Activated naive CD4-positive, alpha-beta T cell treated with Interleukin-2 at 50 U/mL for 16 hours (primary cell): ENCODE data around the gene ADAMTSL4.

ENCODE experiments used
- DNase-seq: peaks from one replicate; pipeline ENCODE4 v3.0.0-alpha.2; 2020

Gene ADAMTSL4

GRCh38 chr1:150535511-150536287 lies 13.5 kb upstream of the ADAMTSL4 start:
- no peak for DNase-seq

GRCh38 chr1:150536836-150537731 lies 12.1 kb upstream of the ADAMTSL4 start:
- no peak for DNase-seq

DNA sequence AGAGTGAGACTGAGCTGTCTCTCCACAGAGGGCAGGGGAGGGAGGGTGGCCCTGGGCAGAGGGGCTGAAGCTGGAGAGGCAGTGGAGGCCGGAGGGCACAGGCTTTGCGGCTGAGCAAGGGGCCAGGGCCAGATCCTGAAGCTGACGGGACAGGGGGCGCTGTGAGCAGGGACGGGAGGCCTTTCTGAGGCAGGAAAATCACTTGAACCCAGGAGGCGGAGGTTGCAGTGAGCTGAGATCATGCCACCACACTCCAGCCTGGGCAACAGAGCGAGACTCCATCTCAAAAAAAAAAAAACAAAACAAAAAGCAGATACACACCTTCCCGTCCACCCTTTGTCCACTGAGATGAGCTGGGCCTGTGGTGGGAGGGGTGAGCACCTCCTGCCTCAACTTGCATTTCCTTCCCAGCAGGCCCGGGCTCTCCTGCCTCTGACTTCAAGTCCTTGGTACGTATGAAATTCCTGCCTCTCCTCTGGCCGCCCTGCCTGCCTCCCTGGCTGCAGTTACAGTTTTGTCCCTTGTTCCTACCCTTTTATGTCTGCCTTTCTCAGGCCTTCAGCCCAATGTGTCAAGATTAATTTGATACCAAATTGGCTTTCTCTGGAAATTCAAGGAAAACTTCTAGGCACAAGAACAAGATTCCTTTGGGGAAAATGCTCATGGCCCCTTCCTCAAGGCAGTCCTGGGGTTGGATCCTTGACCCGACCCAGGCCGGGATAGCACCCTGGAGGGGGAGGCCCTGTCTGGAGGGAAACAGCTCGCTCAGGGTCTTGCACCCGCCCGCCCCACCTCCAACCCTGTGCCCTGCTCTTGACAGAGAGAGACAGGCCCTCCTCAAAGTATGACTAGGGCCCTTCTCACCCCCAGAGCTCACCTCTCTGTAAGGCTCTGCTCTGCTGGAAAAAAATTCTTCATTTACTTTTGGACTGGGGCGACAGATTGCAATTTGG lies 11.2 kb upstream of the ADAMTSL4 start:
- no peak for DNase-seq

GRCh38 chr1:150543500-150544143 lies 5.6 kb upstream of the ADAMTSL4 start:
- no peak for DNase-seq

GRCh38 chr1:150544204-150544603 lies 5.0 kb upstream of the ADAMTSL4 start:
- DNase-seq: no peak

- no peak for DNase-seq
Observed at GRCh38 chr1:150545486-150546032, 3.6 kb upstream of the ADAMTSL4 start.

DNA sequence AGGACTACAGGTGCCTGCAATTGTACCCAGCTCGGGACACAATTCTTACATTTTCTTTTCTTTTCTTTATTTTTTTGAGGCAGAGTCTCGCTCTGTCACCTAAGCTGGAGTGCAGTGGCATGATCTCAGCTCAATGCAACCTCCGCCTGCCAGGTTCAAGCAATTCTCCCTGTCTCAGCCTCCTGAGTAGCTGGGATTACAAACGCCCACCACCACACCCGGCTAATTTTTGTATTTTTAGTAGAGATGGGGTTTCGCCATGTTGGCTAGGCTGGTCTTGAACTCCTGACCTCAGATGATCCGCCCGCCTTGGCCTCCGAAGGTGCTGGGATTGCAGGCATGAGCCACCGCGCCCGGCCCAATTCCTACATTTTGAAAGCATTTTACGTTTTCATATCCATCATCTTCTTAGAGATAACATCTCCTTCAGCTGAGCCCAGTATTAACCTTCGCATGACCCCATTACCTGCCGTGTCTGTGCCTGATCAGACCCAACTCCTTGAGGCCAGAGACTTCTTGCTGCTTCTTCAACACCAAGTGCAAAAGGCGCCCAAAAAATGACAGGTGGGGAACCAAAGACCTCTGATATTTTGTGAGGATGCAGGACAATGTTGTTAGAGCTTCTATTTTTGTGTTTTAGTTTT lies 2.8 kb upstream of the ADAMTSL4 start:
- no peak for DNase-seq

GRCh38 chr1:150548324-150548631 lies 930 bp upstream of the ADAMTSL4 start:
- DNase-seq: no peak

DNA sequence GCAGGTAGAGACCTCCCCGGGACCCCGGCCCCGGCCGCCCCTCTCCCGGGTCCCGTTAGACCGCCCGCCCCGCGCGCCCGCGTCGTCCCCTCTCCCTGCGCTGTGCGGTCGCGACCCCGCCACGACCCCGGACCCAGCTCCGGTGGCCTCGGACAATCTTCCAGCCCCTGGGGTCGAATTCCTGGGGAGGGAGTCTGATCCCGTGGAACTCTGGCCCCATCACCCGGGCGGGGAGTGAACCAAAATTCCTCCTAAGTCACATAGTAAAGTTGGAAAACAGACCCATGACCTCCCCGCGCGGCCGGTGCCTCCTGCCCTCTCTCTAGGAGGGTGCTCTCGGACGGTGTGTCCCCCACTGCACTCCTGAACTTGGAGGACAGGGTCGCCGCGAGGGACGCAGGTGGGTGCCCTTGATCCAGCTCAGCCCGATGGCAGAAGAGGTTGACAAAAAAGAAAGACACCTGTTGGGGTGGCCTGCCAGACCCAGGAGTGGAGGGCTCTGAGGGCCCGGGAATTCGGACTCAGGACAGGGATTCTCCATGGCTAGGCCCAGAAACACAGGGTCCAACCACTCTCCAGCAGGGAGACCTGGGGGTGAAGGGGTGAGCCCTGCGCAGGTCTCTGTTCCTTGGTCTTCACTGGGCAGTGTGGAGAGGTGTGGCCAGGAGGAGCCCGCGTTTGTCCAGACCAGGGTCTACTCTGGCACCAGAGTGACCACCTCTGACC lies 451 bp downstream of the ADAMTSL4 start:
- DNase-seq: no peak

GRCh38 chr1:150550222-150551050 lies 1.2 kb downstream of the ADAMTSL4 start:
- no peak for DNase-seq

- no peak for DNase-seq
Observed at GRCh38 chr1:150551051-150551783, 2.0 kb downstream of the ADAMTSL4 start.

- no peak for DNase-seq
Observed at GRCh38 chr1:150551784-150552127, 2.5 kb downstream of the ADAMTSL4 start.

DNA sequence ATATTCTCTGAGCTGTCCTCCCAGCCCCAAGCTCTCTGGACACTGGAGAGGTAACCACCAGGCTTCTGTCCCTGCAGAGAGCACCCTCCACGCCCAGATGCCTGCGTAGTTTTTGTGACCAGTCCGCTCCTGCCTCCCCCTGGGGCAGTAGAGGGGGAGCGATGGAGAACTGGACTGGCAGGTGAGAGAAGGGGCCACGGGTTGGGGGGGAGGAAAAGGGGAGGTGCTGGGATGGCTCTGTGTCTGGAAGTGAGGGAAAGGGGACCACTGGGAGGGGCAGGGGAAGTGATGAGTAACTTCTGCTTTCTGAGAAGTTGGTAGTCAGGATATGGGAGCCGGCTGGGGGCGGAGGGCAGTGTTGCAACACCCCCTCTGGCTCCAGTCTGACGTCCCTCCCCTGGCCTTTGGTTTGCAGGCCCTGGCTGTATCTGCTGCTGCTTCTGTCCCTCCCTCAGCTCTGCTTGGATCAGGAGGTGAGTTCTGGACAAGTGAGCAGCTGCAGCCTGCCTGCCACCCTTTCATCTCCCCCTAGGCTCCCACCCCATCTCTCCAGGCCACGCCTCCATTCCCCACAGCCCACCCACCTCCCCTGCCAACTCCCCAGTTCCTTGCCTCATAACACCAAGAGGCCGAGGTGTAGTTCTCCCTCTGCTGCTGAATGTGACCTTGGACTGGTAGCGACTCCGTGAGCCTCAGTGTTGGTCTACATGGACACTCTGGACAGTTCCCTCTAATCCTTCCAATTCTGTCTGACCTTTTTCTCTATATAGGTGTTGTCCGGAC lies 3.1 kb downstream of the ADAMTSL4 start:
- DNase-seq: no peak

GRCh38 chr1:150552911-150553289 lies 3.7 kb downstream of the ADAMTSL4 start:
- DNase-seq: no peak

DNA sequence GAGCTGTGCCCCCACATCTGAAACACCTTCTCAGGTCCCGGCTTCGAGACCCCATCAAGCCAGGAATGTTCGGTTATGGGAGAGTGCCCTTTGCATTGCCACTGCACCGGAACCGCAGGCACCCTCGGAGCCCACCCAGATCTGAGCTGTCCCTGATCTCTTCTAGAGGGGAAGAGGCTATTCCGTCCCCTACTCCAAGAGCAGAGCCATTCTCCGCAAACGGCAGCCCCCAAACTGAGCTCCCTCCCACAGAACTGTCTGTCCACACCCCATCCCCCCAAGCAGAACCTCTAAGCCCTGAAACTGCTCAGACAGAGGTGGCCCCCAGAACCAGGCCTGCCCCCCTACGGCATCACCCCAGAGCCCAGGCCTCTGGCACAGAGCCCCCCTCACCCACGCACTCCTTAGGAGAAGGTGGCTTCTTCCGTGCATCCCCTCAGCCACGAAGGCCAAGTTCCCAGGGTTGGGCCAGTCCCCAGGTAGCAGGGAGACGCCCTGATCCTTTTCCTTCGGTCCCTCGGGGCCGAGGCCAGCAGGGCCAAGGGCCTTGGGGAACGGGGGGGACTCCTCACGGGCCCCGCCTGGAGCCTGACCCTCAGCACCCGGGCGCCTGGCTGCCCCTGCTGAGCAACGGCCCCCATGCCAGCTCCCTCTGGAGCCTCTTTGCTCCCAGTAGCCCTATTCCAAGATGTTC lies 4.3 kb downstream of the ADAMTSL4 start:
- DNase-seq: no peak

- no peak for DNase-seq
Observed at GRCh38 chr1:150554086-150554452, 4.9 kb downstream of the ADAMTSL4 start.

DNA sequence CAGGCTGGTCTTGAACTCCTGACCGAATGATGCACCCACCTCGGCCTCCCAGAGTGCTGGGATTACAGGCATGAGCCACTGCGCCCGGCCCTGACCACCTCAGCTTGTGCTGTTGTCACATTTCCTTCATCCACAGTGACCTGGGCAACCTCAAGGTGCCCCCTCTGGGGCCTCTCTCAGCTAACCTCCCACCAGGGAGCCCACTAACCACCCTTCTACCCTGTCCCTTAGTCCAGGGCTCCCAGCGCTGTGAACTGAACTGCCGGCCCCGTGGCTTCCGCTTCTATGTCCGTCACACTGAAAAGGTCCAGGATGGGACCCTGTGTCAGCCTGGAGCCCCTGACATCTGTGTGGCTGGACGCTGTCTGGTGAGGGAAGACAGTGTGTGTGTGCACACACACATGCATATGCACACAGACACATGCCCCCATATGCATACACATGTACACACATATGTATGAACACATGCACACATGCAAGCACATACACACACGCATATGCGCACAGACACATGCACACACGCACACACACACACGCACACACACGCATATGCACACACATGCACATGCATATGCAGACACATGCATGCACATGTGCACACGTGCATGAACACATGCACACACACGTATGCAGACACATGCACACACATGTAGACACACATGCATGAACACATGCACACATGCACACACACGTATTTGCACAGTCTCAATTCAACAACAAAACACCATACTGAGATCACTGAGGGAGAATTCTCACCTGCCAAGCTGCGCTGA lies 6.2 kb downstream of the ADAMTSL4 start:
- DNase-seq: no peak
